KMS-11 (cell line): ENCODE measurements around the gene OR10H4.
"Not testable (repeated sequence)": the region's sequence is repeated elsewhere in the genome, so short reads cannot be mapped to it uniquely, and the experiment has no call there.

ENCODE experiments used
- H2AFZ ChIP-seq: fragments of 200-600 bp; sonication (generic); 2 replicates; pipeline ENCODE4 v1.6.1; 2016; ENCODE audit warnings: antibody characterized with exemption, mixed run types, low read depth
- H3K27ac ChIP-seq: fragments of 200-600 bp; sonication (generic); 2 replicates; pipeline ENCODE4 v1.6.1; 2016; ENCODE audit warnings: mild to moderate bottlenecking, mixed run types
- H3K27me3 ChIP-seq: fragments of 200-600 bp; sonication (generic); 2 replicates; pipeline ENCODE4 v1.6.1; 2017; ENCODE audit warnings: mild to moderate bottlenecking, low read depth, mixed run types, moderate library complexity; ENCODE audit not compliant: insufficient read depth
- H3K36me3 ChIP-seq: fragments of 200-600 bp; sonication (generic); 2 replicates; pipeline ENCODE4 v1.6.1; 2017; ENCODE audit warnings: mild to moderate bottlenecking, mixed run types; ENCODE audit not compliant: insufficient read depth
- H3K4me1 ChIP-seq: fragments of 200-600 bp; sonication (generic); 2 replicates; pipeline ENCODE4 v1.6.1; 2016; ENCODE audit warnings: mild to moderate bottlenecking, low read depth, mixed run types; ENCODE audit not compliant: poor library complexity, severe bottlenecking
- H3K4me2 ChIP-seq: fragments of 200-600 bp; sonication (generic); 2 replicates; pipeline ENCODE4 v1.7.0; 2016; ENCODE audit warnings: mild to moderate bottlenecking, mixed run types
- H3K4me3 ChIP-seq: fragments of 200-600 bp; sonication (generic); IDR thresholded peaks from 2 replicates; pipeline ENCODE4 v1.6.1; 2017; ENCODE audit warnings: low read depth, low read length, mixed read lengths; ENCODE audit not compliant: insufficient read depth
- H3K79me2 ChIP-seq: fragments of 200-600 bp; sonication (generic); 2 replicates; pipeline ENCODE4 v1.6.1; 2016; ENCODE audit warnings: low read depth, mixed run types; ENCODE audit not compliant: insufficient read depth
- H3K9ac ChIP-seq: fragments of 200-600 bp; sonication (generic); 2 replicates; pipeline ENCODE4 v1.6.1; 2016; ENCODE audit warnings: mild to moderate bottlenecking, mixed run types
- H4K20me1 ChIP-seq: fragments of 200-600 bp; sonication (generic); 2 replicates; pipeline ENCODE4 v1.6.1; 2016; ENCODE audit warnings: mild to moderate bottlenecking, mixed run types; ENCODE audit not compliant: insufficient read depth
- TF ChIP-seq, protein P1 (sequence below): fragments of 200-600 bp; sonication (generic); conservative IDR thresholded peaks from 2 replicates; pipeline ENCODE4 v1.6.1; 2017; ENCODE audit warnings: low read depth, mild to moderate bottlenecking, antibody characterized with exemption, low read length, moderate library complexity, mixed read lengths

OR10H4 gene

DNA sequence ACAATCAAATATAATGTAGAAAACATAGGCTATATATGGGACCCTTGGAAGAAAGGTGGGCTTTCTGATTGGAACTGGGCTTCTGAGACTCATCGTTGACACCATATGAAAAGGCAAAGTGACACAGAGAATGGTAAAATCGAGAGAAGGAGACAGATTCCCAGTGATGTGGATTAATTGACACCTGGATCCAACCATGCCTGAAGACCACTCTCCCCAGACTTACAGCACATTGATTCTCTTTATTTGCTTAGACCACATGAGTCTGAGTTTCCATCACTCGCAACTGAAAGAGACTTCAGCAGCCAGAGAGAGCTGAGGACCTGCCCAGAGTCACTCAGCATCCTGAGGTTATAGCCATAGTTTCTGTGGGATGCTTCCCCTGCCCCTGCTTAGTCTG is 20.5 kb upstream of the OR10H4 start:
- Histone ChIP-seq H3K36me3 (no peaks in the 10 kb centered on the region), H3K79me2 (no peaks in the 10 kb centered on the region), H3K4me3 (no peak overlapping the region), H4K20me1 (no peaks in the 10 kb centered on the region), H3K27me3 (peaks cover 5% of the 10 kb centered on the region; the same call in 1 of the 2 replicates), H3K4me1 (no peaks in the 10 kb centered on the region), H3K27ac (no peak overlapping the region), H3K4me2 (no peak overlapping the region), H2AFZ (no peak overlapping the region), H3K9ac (no peak overlapping the region)
- TF ChIP-seq, protein P1, sequence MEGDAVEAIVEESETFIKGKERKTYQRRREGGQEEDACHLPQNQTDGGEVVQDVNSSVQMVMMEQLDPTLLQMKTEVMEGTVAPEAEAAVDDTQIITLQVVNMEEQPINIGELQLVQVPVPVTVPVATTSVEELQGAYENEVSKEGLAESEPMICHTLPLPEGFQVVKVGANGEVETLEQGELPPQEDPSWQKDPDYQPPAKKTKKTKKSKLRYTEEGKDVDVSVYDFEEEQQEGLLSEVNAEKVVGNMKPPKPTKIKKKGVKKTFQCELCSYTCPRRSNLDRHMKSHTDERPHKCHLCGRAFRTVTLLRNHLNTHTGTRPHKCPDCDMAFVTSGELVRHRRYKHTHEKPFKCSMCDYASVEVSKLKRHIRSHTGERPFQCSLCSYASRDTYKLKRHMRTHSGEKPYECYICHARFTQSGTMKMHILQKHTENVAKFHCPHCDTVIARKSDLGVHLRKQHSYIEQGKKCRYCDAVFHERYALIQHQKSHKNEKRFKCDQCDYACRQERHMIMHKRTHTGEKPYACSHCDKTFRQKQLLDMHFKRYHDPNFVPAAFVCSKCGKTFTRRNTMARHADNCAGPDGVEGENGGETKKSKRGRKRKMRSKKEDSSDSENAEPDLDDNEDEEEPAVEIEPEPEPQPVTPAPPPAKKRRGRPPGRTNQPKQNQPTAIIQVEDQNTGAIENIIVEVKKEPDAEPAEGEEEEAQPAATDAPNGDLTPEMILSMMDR, result no peak

- not testable (repeated sequence) for H3K4me1 ChIP-seq, H3K27ac ChIP-seq, H3K79me2 ChIP-seq, H3K36me3 ChIP-seq, H3K4me2 ChIP-seq, H3K4me3 ChIP-seq, H3K9ac ChIP-seq, H2AFZ ChIP-seq, H3K27me3 ChIP-seq, H4K20me1 ChIP-seq
Observed at GRCh38 chr19:15933761-15934331, 15.0 kb upstream of the OR10H4 start.

DNA sequence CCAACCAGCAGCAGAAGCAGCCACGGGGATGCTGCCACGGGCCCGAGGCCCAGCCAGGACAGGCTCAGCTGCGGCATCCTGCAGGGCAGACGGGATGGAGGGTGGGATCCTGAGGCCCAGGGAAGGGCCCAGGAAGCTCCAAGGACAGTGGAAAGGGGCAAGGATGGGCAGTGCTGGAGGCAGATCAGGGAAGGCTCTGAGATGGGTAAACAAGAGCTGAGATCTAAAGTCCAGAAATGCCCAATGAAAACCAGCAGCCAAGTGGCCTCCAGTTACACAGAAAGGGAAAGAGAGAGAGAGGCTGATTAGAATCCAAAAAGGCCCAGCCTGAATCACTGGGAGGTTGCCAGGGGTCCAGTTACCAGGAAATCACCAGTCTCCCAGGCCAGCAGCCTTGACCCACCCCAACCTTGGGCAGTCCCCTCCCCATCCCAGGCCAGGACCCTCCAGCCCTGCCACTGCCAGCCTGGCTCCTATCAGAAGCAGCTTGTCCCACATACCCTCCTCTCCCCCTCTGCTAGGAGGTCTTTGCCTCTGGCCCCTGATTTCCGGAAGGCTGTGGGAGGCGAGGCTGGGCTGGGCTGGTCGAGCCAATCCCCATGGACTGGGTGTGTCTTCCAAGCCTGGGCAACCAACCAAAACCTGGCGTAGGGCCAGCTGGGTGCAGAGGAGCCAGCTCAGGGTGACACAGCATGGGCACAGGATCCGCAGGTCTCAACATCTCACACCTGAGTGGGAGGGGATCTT is 14.3 kb upstream of the OR10H4 start, which contains the start of gene CYP4F11:
Gene CYP4F11 (minus strand): TSS at position 198 of the 747 bp plus-strand sequence. CDS start 121 bp downstream, at position 77.
- Histone ChIP-seq H3K4me2 (no peak within 1 kb of the TSS), H2AFZ (no peak within 1 kb of the TSS), H3K4me3 (no peak within 1 kb of the TSS), H3K27me3 (no peaks in the 10 kb centered on the region; the same call in 1 of the 2 replicates), H3K27ac (no peak within 1 kb of the TSS), H3K79me2 (no peaks in the 10 kb centered on the region), H3K4me1 (no peaks in the 10 kb centered on the region), H3K36me3 (no peaks in the 10 kb centered on the region), H3K9ac (no peak within 1 kb of the TSS), H4K20me1 (no peaks in the 10 kb centered on the region)
- TF ChIP-seq, protein P1, result no peak

DNA sequence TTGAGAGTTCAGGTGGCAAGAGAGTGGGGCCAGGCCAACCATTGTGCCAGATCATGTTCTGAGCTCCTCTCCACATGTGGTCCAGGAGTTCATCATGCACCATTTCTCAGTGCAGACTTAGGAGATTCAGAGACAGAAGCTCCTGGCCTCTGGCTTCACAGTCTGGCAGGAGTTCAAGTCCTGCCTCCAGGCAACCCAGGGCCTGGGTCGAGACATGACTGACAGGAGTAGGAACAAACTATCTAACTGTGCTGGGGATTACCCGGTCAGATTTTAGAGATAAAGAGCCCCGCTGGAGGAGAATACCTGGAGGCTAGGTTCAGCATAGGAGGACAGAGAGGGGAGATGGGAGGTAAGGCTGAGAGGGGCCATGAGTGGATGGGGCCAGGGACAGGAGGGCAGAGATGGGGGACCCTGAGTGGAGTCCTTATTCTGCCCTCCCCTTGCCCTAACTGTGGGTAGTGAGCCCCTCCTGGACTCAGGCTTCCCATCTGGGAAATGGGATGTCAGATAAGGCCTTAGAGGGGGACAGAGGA is 13.6 kb upstream of the OR10H4 start:
- H3K4me1 ChIP-seq, result no peaks in the 10 kb centered on the region
- no peaks in the 10 kb centered on the region for H4K20me1 ChIP-seq
- H3K4me2 ChIP-seq, result no peak overlapping the region
- H3K36me3 ChIP-seq, result no peaks in the 10 kb centered on the region
- TF ChIP-seq, protein P1, result no peak
- no peak overlapping the region for H2AFZ ChIP-seq
- H3K79me2 ChIP-seq, result no peaks in the 10 kb centered on the region
- no peak overlapping the region for H3K9ac ChIP-seq
- no peak overlapping the region for H3K27ac ChIP-seq
- H3K4me3 ChIP-seq, result no peak overlapping the region
- no peaks in the 10 kb centered on the region; the same call in 1 of the 2 replicates for H3K27me3 ChIP-seq
